HL-60 (cell line): ENCODE measurements around the gene DGKI.

ENCODE experiments used
- DNase-seq, 2 experiments: peaks; one replicate each; pipeline ENCODE4 v3.0.0-alpha.2; 2010 to 2020; ENCODE audit warnings: low read depth in 1 of 2, low spot score in 1 of 2
- H3K27ac ChIP-seq: fragments of 250-450 bp; sonication (Bioruptor Pico); replicated peaks from 2 replicates; pipeline ENCODE4 v1.5.1; 2020; ENCODE audit warnings: mild to moderate bottlenecking, moderate library complexity
- H3K27me3 ChIP-seq: fragments of 250-450 bp; sonication (Bioruptor Pico); 2 replicates; pipeline ENCODE4 v1.5.1; 2021; ENCODE audit warnings: mild to moderate bottlenecking, moderate library complexity; ENCODE audit not compliant: insufficient read depth, poor library complexity, severe bottlenecking
- H3K4me3 ChIP-seq: replicated peaks from 2 replicates; pipeline ENCODE4 v1.5.1; 2011; ENCODE audit warnings: mild to moderate bottlenecking, control low read depth, low read length; ENCODE audit not compliant: insufficient read depth
- GABPA ChIP-seq: IDR thresholded peaks from 2 replicates; pipeline ENCODE4 v1.6.1; 2012; ENCODE audit warnings: low read depth
- POLR2AphosphoS5 ChIP-seq: IDR thresholded peaks from 2 replicates; pipeline ENCODE4 v1.6.1; 2012; ENCODE audit warnings: low read depth
- SPI1 ChIP-seq: IDR thresholded peaks from 2 replicates; pipeline ENCODE4 v1.6.1; 2012; ENCODE audit warnings: low read depth, mild to moderate bottlenecking, borderline replicate concordance
- TF ChIP-seq, protein P1 (sequence below): IDR thresholded peaks from 2 replicates; pipeline ENCODE4 v1.6.1; 2012; ENCODE audit warnings: low read depth; ENCODE audit not compliant: insufficient replicate concordance
- TF ChIP-seq, protein P2 (sequence below): IDR thresholded peaks from one replicate; pipeline ENCODE4 v1.5.1; 2011; ENCODE audit warnings: low read length, control low read depth, inconsistent platforms; ENCODE audit not compliant: insufficient read depth

Gene DGKI

DNA sequence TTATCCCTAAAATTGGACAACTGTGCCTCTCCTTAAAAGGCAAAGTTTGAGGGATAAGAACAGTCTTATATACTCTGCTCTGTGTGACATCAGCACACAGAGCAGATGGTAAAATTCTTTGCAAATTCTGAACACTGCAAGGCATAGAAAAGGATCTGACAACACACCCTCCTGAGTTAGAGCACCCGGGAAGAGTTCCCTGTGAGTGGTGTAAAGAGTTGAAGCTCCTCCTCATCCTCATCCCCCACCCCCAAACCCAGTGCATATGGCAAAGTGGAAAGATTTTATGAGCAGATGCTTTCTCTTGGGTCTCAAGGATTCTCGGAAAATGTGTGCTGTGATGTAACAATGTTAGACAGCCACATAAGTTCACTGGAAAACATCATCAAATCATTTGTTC, 40.0 kb upstream of the DGKI start:
- TF ChIP-seq SPI1, result no peak
- no peak for TF ChIP-seq POLR2AphosphoS5
- TF ChIP-seq, protein P1, sequence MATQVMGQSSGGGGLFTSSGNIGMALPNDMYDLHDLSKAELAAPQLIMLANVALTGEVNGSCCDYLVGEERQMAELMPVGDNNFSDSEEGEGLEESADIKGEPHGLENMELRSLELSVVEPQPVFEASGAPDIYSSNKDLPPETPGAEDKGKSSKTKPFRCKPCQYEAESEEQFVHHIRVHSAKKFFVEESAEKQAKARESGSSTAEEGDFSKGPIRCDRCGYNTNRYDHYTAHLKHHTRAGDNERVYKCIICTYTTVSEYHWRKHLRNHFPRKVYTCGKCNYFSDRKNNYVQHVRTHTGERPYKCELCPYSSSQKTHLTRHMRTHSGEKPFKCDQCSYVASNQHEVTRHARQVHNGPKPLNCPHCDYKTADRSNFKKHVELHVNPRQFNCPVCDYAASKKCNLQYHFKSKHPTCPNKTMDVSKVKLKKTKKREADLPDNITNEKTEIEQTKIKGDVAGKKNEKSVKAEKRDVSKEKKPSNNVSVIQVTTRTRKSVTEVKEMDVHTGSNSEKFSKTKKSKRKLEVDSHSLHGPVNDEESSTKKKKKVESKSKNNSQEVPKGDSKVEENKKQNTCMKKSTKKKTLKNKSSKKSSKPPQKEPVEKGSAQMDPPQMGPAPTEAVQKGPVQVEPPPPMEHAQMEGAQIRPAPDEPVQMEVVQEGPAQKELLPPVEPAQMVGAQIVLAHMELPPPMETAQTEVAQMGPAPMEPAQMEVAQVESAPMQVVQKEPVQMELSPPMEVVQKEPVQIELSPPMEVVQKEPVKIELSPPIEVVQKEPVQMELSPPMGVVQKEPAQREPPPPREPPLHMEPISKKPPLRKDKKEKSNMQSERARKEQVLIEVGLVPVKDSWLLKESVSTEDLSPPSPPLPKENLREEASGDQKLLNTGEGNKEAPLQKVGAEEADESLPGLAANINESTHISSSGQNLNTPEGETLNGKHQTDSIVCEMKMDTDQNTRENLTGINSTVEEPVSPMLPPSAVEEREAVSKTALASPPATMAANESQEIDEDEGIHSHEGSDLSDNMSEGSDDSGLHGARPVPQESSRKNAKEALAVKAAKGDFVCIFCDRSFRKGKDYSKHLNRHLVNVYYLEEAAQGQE, result no peak
- TF ChIP-seq GABPA, result no peak
- TF ChIP-seq, protein P2, sequence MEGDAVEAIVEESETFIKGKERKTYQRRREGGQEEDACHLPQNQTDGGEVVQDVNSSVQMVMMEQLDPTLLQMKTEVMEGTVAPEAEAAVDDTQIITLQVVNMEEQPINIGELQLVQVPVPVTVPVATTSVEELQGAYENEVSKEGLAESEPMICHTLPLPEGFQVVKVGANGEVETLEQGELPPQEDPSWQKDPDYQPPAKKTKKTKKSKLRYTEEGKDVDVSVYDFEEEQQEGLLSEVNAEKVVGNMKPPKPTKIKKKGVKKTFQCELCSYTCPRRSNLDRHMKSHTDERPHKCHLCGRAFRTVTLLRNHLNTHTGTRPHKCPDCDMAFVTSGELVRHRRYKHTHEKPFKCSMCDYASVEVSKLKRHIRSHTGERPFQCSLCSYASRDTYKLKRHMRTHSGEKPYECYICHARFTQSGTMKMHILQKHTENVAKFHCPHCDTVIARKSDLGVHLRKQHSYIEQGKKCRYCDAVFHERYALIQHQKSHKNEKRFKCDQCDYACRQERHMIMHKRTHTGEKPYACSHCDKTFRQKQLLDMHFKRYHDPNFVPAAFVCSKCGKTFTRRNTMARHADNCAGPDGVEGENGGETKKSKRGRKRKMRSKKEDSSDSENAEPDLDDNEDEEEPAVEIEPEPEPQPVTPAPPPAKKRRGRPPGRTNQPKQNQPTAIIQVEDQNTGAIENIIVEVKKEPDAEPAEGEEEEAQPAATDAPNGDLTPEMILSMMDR, result no peak
- no peak for DNase-seq
- Histone ChIP-seq H3K4me3 (no peak overlapping the region), H3K27me3 (no peaks in the 10 kb centered on the region), H3K27ac (no peak overlapping the region)

DNA sequence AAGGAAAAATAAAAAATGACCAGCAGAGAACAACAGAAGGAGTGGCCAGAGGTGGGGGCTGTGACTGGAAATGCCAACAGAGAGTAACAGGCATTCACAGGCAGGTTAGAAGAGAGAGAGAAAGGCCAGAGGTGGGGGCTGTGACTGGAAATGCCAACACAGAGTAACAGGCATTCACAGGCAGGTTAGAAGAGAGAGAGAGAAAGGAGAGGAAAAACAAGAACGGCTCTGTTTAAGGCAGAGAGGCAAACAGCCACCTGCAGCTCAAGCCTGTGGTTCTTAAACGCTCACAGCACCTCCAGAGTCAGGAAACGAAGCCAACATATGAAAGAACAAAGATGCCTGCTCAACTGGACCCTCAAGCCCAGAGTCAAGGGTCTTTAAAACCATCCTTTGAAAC, 39.5 kb upstream of the DGKI start:
- no peak for DNase-seq
- Histone ChIP-seq H3K27me3 (no peaks in the 10 kb centered on the region), H3K27ac (no peak overlapping the region), H3K4me3 (no peak overlapping the region)
- TF ChIP-seq POLR2AphosphoS5 (no peak), GABPA (no peak)
- TF ChIP-seq, protein P2, result no peak

DNA sequence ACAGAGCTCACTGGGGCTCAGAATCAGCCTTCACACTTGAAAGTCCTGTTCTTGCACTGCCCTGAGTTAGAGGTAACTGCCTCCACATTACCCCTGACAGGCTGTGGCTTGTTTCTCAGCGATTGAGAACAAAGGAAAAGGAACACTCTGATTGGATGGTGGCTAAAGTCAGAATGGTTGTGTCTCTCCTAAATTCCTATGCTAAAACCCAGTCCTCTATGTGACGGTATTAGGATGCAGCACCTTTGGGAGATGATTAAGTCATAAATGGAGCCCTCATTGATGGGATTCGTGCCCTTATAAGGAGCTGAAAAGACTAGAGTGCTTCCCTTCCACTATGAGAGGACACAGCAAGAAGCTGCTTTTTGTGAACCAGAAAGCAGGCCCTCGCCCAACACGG, 38.9 kb upstream of the DGKI start:
- Histone ChIP-seq H3K4me3 (no peak overlapping the region), H3K27me3 (no peaks in the 10 kb centered on the region), H3K27ac (no peak overlapping the region)
- DNase-seq, result no peak
- TF ChIP-seq SPI1, result no peak
- TF ChIP-seq GABPA, result no peak
- TF ChIP-seq POLR2AphosphoS5, result no peak
- TF ChIP-seq, protein P2, result no peak
- TF ChIP-seq, protein P1, result no peak

DNA sequence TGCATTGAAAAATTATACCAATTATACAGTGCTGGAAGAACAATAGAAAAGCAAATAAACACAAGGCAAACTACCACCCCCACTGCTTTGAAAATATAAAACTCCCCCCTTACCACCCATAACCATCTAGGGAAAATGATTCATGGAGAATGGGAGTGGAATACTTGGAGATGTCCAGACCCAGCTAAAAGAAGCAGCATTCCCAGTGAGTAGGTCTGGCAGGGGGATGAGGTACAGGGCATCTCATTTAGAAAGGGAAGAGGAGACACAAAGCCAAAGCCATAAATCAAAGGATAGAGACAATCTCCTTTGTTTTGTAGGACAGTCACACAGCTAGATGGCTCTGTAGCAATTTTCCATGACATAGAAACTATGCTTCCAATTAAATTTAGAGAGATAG, 36.0 kb upstream of the DGKI start:
- no peaks in the 10 kb centered on the region for H3K27me3 ChIP-seq
- TF ChIP-seq, protein P1, result no peak
- TF ChIP-seq, protein P2, result no peak
- TF ChIP-seq SPI1 (no peak), GABPA (no peak), POLR2AphosphoS5 (no peak)
- no peak overlapping the region for H3K4me3 ChIP-seq
- DNase-seq, result no peak
- H3K27ac ChIP-seq, result no peak overlapping the region
